Smooth muscle cell (in vitro differentiated cells): Measurements from ENCODE around the gene SLC13A4. TPM values are rescaled to one million over a fixed set of nuclear protein-coding genes. Genes with fewer than 3 reads are reported as not detected.
"Not testable (repeated sequence)": the region's sequence is repeated elsewhere in the genome, so short reads cannot be mapped to it uniquely, and the experiment has no call there.

Source experiments
- DNase-seq: peaks from one replicate; lab custom pipeline; 2025; ENCODE audit not compliant: unreplicated experiment; lab: John Stamatoyannopoulos, UW
- H2AFZ ChIP-seq: fragments of 200-600 bp; sonication (generic); 2 replicates; pipeline ENCODE4 v1.6.0; 2016; ENCODE audit warnings: antibody characterized with exemption, low read depth, mild to moderate bottlenecking
- H3F3A ChIP-seq: fragments of 200-600 bp; sonication (generic); 2 replicates; pipeline ENCODE4 v1.6.0; 2017; ENCODE audit warnings: antibody characterized with exemption, low read depth
- H3K27ac ChIP-seq: fragments of 200-600 bp; sonication (generic); 2 replicates; pipeline ENCODE4 v1.5.1; 2016; ENCODE audit warnings: low read depth, mild to moderate bottlenecking
- H3K27me3 ChIP-seq: fragments of 200-600 bp; sonication (generic); 2 replicates; pipeline ENCODE4 v1.6.1; 2016; ENCODE audit warnings: low read depth, mild to moderate bottlenecking
- H3K36me3 ChIP-seq: fragments of 200-600 bp; sonication (generic); 2 replicates; pipeline ENCODE4 v1.5.1; 2016; ENCODE audit warnings: low read depth
- H3K4me1 ChIP-seq: fragments of 200-600 bp; sonication (generic); 2 replicates; pipeline ENCODE4 v1.5.1; 2016; ENCODE audit warnings: low read depth
- H3K4me2 ChIP-seq: fragments of 200-600 bp; sonication (generic); 2 replicates; pipeline ENCODE4 v1.6.0; 2016; ENCODE audit warnings: mild to moderate bottlenecking
- H3K4me3 ChIP-seq: fragments of 200-600 bp; sonication (generic); 2 replicates; pipeline ENCODE4 v1.5.1; 2016; ENCODE audit warnings: mild to moderate bottlenecking
- H3K79me2 ChIP-seq: fragments of 200-600 bp; sonication (generic); 2 replicates; pipeline ENCODE4 v1.6.0; 2016; ENCODE audit warnings: low read depth, mild to moderate bottlenecking
- H3K9ac ChIP-seq: fragments of 200-600 bp; sonication (generic); 2 replicates; pipeline ENCODE4 v1.6.0; 2016; ENCODE audit warnings: low read depth
- H3K9me3 ChIP-seq: fragments of 200-600 bp; sonication (generic); replicated peaks from 2 replicates; pipeline ENCODE4 v1.5.1; 2016; ENCODE audit warnings: low read depth
- H4K20me1 ChIP-seq: fragments of 200-600 bp; sonication (generic); 2 replicates; pipeline ENCODE4 v1.6.0; 2016; ENCODE audit warnings: low read depth
- WGBS: methylation state at CpG from one replicate; pipeline ENCODE4 v1.1.7; 2016; ENCODE audit warnings: low lambda C conversion rate; 5-methylcytosine and 5-hydroxymethylcytosine counted together
- polyA plus RNA-seq: library from polyadenylated mRNA; unstranded; fragments of >200 nt; fragmentation: Nextera tagmentation; extraction: Ambion mirVana; gene quantifications from 2 replicates; pipeline ENCODE4 v1.2.1, GENCODE V29; 2016
- total RNA-seq: library from RNA; depleted of rRNA; stranded (reverse); fragments of >200 nt; gene quantifications from 2 replicates; pipeline ENCODE4 v1.2.3, GENCODE V29; 2014
- TF ChIP-seq, protein P1 (sequence below): fragments of 200-600 bp; sonication (generic); IDR thresholded peaks from 2 replicates; pipeline ENCODE4 v1.5.1; 2017; ENCODE audit warnings: borderline replicate concordance, mild to moderate bottlenecking, antibody characterized with exemption; ENCODE audit not compliant: insufficient read depth, poor library complexity, severe bottlenecking

Gene SLC13A4
- total and polyA plus RNA-seq, 2 experiments from 2014 or later = 0.61 TPM; not detected in 1

DNA sequence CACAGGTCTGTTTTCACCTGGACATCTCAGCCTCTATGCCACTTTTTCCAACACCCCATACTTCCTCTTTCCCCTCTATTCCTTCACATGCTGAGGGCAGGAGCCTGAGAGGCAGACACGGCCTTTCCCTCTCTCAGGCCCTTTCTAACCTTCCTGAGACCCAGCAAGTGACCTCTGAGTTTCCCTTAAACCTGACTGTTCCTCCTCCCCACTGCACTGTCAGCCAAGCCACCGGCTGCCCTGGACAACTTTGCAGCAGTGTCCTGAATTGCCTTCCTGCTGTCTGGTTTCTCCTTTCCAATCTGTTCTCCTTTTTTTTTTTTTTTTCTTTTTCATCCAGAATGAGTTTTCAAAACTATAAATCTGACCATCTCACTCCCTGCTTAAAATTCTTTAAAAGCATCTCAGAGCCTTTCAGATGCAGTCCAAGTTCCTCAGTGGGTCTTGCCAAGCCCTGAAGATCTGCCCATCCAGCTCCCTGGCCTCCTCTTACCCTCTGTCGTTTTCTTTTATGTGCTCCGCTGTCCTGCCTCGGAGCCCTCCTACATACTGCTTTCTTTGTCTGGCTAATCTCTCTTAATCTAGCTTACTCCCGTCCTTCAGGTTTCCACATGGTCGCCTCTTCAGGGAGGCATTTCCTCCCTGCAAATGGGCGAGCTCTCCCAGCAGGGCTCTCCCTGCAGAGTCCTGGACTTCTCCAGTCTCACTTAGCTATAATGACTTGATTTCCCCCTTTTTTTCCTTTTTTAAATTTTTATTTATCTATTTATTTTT, 30.5 kb downstream of the SLC13A4 start:
- no peaks in the 10 kb centered on the region for H3F3A ChIP-seq
- H3K36me3 ChIP-seq = no peaks in the 10 kb centered on the region
- peaks cover 6% of the 10 kb centered on the region for H3K4me1 ChIP-seq
- TF ChIP-seq, protein P1, sequence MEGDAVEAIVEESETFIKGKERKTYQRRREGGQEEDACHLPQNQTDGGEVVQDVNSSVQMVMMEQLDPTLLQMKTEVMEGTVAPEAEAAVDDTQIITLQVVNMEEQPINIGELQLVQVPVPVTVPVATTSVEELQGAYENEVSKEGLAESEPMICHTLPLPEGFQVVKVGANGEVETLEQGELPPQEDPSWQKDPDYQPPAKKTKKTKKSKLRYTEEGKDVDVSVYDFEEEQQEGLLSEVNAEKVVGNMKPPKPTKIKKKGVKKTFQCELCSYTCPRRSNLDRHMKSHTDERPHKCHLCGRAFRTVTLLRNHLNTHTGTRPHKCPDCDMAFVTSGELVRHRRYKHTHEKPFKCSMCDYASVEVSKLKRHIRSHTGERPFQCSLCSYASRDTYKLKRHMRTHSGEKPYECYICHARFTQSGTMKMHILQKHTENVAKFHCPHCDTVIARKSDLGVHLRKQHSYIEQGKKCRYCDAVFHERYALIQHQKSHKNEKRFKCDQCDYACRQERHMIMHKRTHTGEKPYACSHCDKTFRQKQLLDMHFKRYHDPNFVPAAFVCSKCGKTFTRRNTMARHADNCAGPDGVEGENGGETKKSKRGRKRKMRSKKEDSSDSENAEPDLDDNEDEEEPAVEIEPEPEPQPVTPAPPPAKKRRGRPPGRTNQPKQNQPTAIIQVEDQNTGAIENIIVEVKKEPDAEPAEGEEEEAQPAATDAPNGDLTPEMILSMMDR = no peak
- H3K79me2 ChIP-seq = no peaks in the 10 kb centered on the region
- H3K9me3 ChIP-seq = no peaks in the 10 kb centered on the region
- no peak overlapping the region for H3K27ac ChIP-seq
- H3K9ac ChIP-seq = no peak overlapping the region
- DNase-seq = no peak
- no peak overlapping the region for H2AFZ ChIP-seq
- 30% methylated on average over 8 of the region's 8 CpGs for whole genome bisulfite sequencing
- H4K20me1 ChIP-seq = no peaks in the 10 kb centered on the region
- H3K4me3 ChIP-seq = no peak overlapping the region
- no peaks in the 10 kb centered on the region for H3K27me3 ChIP-seq
- no peak overlapping the region for H3K4me2 ChIP-seq

DNA sequence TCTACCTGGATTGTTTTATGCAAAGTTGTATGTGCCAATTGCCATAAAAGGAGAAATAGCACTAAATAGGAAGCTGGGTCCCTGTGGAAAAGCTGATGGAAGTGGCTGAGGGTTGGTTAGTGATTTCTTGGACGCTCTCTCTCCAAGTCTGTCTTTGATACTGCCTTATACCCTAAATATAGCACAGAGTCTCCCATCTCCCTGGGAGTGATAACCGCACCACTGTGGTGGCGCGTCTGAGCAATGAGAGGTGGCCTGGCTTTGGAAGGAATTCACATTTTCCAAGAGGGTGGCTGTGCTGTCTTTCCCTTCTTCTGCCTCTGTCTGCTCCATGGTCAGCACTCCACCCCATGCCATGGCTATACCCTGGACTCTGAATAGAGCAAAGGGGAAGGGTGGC, 34.4 kb downstream of the SLC13A4 start:
- no peak for DNase-seq
- TF ChIP-seq, protein P1 = no peak
- H3K4me2 ChIP-seq = peak overlapping the region; percentile 45
- WGBS = 52% methylated on average over 4 of the region's 4 CpGs
- no peaks in the 10 kb centered on the region for H4K20me1 ChIP-seq
- H3K4me3 ChIP-seq = no peak overlapping the region
- H2AFZ ChIP-seq = no peak overlapping the region
- peak overlapping the region; percentile 91 for H3K27ac ChIP-seq
- H3K9ac ChIP-seq = no peak overlapping the region
- peaks cover 10% of the 10 kb centered on the region for H3K4me1 ChIP-seq
- H3F3A ChIP-seq = peaks cover 6% of the 10 kb centered on the region
- H3K79me2 ChIP-seq = no peaks in the 10 kb centered on the region
- no peaks in the 10 kb centered on the region for H3K27me3 ChIP-seq
- no peaks in the 10 kb centered on the region for H3K36me3 ChIP-seq
- no peaks in the 10 kb centered on the region for H3K9me3 ChIP-seq

DNA sequence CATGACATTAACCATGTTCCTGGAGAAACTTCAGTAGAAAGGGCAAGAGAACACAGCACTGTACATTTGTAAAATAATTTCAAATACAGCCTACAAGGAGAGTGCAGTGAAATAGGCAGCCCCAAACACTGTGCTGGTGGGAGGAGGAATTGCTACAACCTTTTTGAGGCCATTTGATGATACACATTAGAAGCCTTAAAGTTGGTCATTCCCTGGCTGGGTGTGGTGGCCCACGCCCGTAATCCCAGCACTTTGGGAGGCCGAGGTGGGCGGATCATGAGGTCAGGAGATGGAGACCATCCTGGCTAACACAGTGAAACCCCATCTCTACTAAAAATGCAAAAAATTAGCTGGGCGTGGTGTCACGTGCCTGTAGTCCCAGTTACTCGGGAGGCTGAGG, 35.4 kb downstream of the SLC13A4 start:
- Histone ChIP-seq H3K4me2 (peak overlapping the region; percentile 5), H3K9ac (peak overlapping the region; percentile 46), H3K27ac (peak overlapping the region; percentile 91)
- not testable (repeated sequence) for H4K20me1 ChIP-seq, H3K36me3 ChIP-seq, H3K27me3 ChIP-seq, H3K9me3 ChIP-seq, H3K79me2 ChIP-seq, H3K4me3 ChIP-seq, DNase-seq, H3K4me1 ChIP-seq, H2AFZ ChIP-seq, H3F3A ChIP-seq
- WGBS = 74% methylated on average over 7 of the region's 7 CpGs

DNA sequence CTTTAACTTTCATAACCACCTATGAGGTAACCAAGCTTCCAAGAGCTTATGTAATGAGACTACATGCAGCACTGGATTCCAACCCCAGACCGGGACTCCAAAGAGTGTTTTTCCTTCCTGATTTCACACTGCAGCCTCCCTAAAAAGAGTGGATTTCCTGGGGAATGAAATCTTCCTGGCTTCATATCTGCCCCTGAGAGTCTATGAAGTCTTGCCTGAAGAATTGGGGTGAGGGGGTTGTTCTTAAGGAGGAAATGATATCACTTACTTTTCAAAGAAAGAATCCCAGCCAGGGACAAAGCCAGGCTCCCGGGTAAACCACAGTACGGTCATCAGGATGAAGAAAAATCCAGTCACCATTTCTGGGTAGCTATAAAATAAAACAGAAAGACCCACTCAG, 35.9 kb downstream of the SLC13A4 start:
- Histone ChIP-seq H3K4me3 (no peak overlapping the region), H4K20me1 (no peaks in the 10 kb centered on the region), H3K36me3 (no peaks in the 10 kb centered on the region), H3K9ac (peak overlapping the region; percentile 46), H3K27ac (peak overlapping the region; percentile 91), H3K4me1 (peaks cover 4% of the 10 kb centered on the region), H3K9me3 (no peaks in the 10 kb centered on the region), H2AFZ (no peak overlapping the region), H3K27me3 (no peaks in the 10 kb centered on the region), H3F3A (peaks cover 6% of the 10 kb centered on the region), H3K79me2 (no peaks in the 10 kb centered on the region), H3K4me2 (peak overlapping the region; percentile 5)
- 42% methylated on average over 3 of the region's 3 CpGs for WGBS
- DNase-seq = no peak
- TF ChIP-seq, protein P1 = no peak
